ENCODE measurements around the gene SLC26A5. TPM values are rescaled to one million over a fixed set of nuclear protein-coding genes. Genes with fewer than 3 reads are reported as not detected.

Gene SLC26A5
- total RNA-seq, 2 donors from 2014 or later, result 0.35 to 0.53 TPM

- H3K9me3 ChIP-seq (ENCODE audit: control insufficient read depth, low read length), result no peaks in the 10 kb centered on the region
- Mint-ChIP-seq H3K36me3 (ENCODE audit: low read depth) (peaks cover 2% of the 10 kb centered on the region), H3K27me3 (ENCODE audit: insufficient read depth) (no peaks in the 10 kb centered on the region), H3K27ac (no peak overlapping the region), H3K4me3 (no peak overlapping the region), H3K4me1 (no peaks in the 10 kb centered on the region), H3K9me3 (no peaks in the 10 kb centered on the region)
- TF ChIP-seq CTCF (conservative IDR thresholded peaks at IDR 0.05), result no peak
- H3K9ac ChIP-seq (ENCODE audit: extremely low read depth, low read length, poor library complexity, severe bottlenecking), result no peak overlapping the region
- 78 to 84% methylated on average over 4 to 6 of the region's 6 CpGs for WGBS, 2 experiments (ENCODE audit: insufficient coverage in 1 of 2, insufficient read length in 1 of 2)
- no peak overlapping the region for H3K27ac ChIP-seq (ENCODE audit: low read depth, low read length)
- no peak for DNase-seq
- no peak overlapping the region for H3K4me3 ChIP-seq (ENCODE audit: low read length)
- H3K4me1 ChIP-seq (ENCODE audit: control insufficient read depth, insufficient read depth, low read length), result no peaks in the 10 kb centered on the region
- H3K27me3 ChIP-seq (ENCODE audit: control insufficient read depth, insufficient read depth, low read length, poor library complexity, severe bottlenecking), result no peaks in the 10 kb centered on the region
- peaks cover 10% of the 10 kb centered on the region for H3K36me3 ChIP-seq (ENCODE audit: control insufficient read depth, insufficient read depth, low read length)
These were observed 72.0 kb downstream of the SLC26A5 start for GRCh38 chr7:103373866-103374643.

- Mint-ChIP-seq H3K36me3 (ENCODE audit: low read depth) (peaks cover 36% of the 10 kb centered on the region), H3K27ac (no peak overlapping the region), H3K27me3 (ENCODE audit: insufficient read depth) (no peaks in the 10 kb centered on the region), H3K9me3 (no peaks in the 10 kb centered on the region), H3K4me1 (no peaks in the 10 kb centered on the region), H3K4me3 (no peak overlapping the region)
- H3K4me1 ChIP-seq (ENCODE audit: control insufficient read depth, insufficient read depth, low read length), result no peaks in the 10 kb centered on the region
- peaks cover 53% of the 10 kb centered on the region for H3K36me3 ChIP-seq (ENCODE audit: control insufficient read depth, insufficient read depth, low read length)
- DNase-seq, result no peak
- no peaks in the 10 kb centered on the region for H3K27me3 ChIP-seq (ENCODE audit: control insufficient read depth, insufficient read depth, low read length, poor library complexity, severe bottlenecking)
- H3K4me3 ChIP-seq (ENCODE audit: low read length), result no peak overlapping the region
- no peak overlapping the region for H3K9ac ChIP-seq (ENCODE audit: extremely low read depth, low read length, poor library complexity, severe bottlenecking)
- no peaks in the 10 kb centered on the region for H3K9me3 ChIP-seq (ENCODE audit: control insufficient read depth, low read length)
- TF ChIP-seq CTCF (conservative IDR thresholded peaks at IDR 0.05), result no peak
- H3K27ac ChIP-seq (ENCODE audit: low read depth, low read length), result no peak overlapping the region
- 91 to 94% methylated on average over 5 of the region's 5 CpGs for WGBS, 2 experiments (ENCODE audit: insufficient coverage in 1 of 2, insufficient read length in 1 of 2)
These were observed 76.6 kb downstream of the SLC26A5 start for GRCh38 chr7:103369432-103369831.

- Mint-ChIP-seq H3K27me3 (ENCODE audit: insufficient read depth) (no peaks in the 10 kb centered on the region), H3K36me3 (ENCODE audit: low read depth) (peaks cover 9% of the 10 kb centered on the region), H3K27ac (peak overlapping the region; percentile 67), H3K4me1 (peaks cover 19% of the 10 kb centered on the region), H3K4me3 (peak overlapping the region; percentile 99), H3K9me3 (no peaks in the 10 kb centered on the region)
- Histone ChIP-seq H3K36me3 (ENCODE audit: control insufficient read depth, insufficient read depth, low read length) (peaks cover 39% of the 10 kb centered on the region), H3K4me3 (ENCODE audit: low read length) (peak overlapping the region; percentile 92), H3K9ac (ENCODE audit: extremely low read depth, low read length, poor library complexity, severe bottlenecking) (no peak overlapping the region), H3K4me1 (ENCODE audit: control insufficient read depth, insufficient read depth, low read length) (no peaks in the 10 kb centered on the region), H3K27me3 (ENCODE audit: control insufficient read depth, insufficient read depth, low read length, poor library complexity, severe bottlenecking) (no peaks in the 10 kb centered on the region), H3K9me3 (ENCODE audit: control insufficient read depth, low read length) (no peaks in the 10 kb centered on the region), H3K27ac (ENCODE audit: low read depth, low read length) (no peak overlapping the region)
- no peak for TF ChIP-seq CTCF (conservative IDR thresholded peaks at IDR 0.05)
- no peak for DNase-seq
- whole genome bisulfite sequencing, 2 experiments (ENCODE audit: insufficient coverage in 1 of 2, insufficient read length in 1 of 2), result 100% methylated on average over 1 of the region's 1 CpG; no CpG with 5 or more reads in 1 of the 2 experiments
These were observed 96.2 kb downstream of the SLC26A5 start for GRCh38 chr7:103349805-103350204.
